Ishikawa (cell line): Measurements from ENCODE around the gene HMGXB3.

Experiments used
- TAF1 ChIP-seq: IDR thresholded peaks from 2 replicates; pipeline ENCODE4 v1.6.1; 2012; ENCODE audit warnings: low read depth, mild to moderate bottlenecking
- TCF12 ChIP-seq: IDR thresholded peaks from 2 replicates; pipeline ENCODE4 v1.6.1; 2012; ENCODE audit warnings: low read depth
- USF1 ChIP-seq: IDR thresholded peaks from 2 replicates; pipeline ENCODE4 v1.6.1; 2012

GRCh38 chr5:150057511-150057910, 57.0 kb downstream of the HMGXB3 start:
- TF ChIP-seq USF1: no peak
- no peak for TF ChIP-seq TCF12
- no peak for TF ChIP-seq TAF1
